ENCODE measurements around the gene CFAP97D1. TPM values are rescaled to one million over a fixed set of nuclear protein-coding genes. Genes with fewer than 3 reads are reported as not detected.

CFAP97D1 gene
- total and polyA plus RNA-seq, 2 donors (not counting 1 experiment from before 2014, with no cell fraction given) = 0.01 TPM; not detected in 1

DNA sequence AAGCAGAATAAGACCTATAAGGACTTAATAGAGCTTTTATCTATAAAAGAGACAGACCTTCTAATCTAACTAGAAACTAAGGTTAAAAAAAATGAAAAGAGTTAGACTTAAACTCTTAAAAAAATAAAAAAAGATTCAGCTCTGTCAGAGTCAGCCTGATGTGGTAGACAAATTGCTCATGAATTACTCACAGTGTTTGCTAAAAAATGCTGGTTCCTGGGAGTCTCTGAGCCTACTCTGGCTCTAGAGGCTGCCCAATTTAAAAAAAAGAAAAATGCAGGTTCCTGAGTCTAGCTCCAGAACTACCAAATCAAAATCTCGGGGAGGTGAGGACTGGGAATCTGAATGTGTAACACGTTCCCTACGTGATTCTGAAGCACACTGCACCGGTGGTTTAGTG lies 39.7 kb upstream of the CFAP97D1 start:
- no peak overlapping the region for H3K9ac ChIP-seq (ENCODE audit: low read length)
- no peak overlapping the region for H3K4me3 ChIP-seq (ENCODE audit: control extremely low read depth in 1 of 5, extremely low read depth in 1 of 5, insufficient read depth in 1 of 5, low read depth in 2 of 5, low read length in 4 of 5)
- Mint-ChIP-seq H3K4me3 (no peak overlapping the region), H3K9me3 (ENCODE audit: insufficient read depth) (no peaks in the 10 kb centered on the region), H3K27me3 (peaks cover 54% of the 10 kb centered on the region), H3K4me1 (no peaks in the 10 kb centered on the region), H3K27ac (no peak overlapping the region)
- ATAC-seq (ENCODE audit: low read depth) = no peak
- H3K27me3 ChIP-seq (replicated peaks in 1 of 4; ENCODE audit: control extremely low read depth in 1 of 4, control insufficient read depth in 3 of 4, insufficient read depth in 4 of 4, low read length in 3 of 4) = peaks cover 0 to 13% (median 5%) of the 10 kb centered on the region in 4 experiments
- no peaks in the 10 kb centered on the region for H3K36me3 ChIP-seq (replicated peaks in 1 of 2; ENCODE audit: control extremely low read depth in 1 of 2, control insufficient read depth in 1 of 2, extremely low read depth in 1 of 2, insufficient read depth in 2 of 2, low read length in 1 of 2)
- H3K9me3 ChIP-seq (ENCODE audit: control extremely low read depth in 1 of 3, control insufficient read depth in 2 of 3, insufficient read depth in 1 of 3, low read length in 2 of 3) = peaks cover 0 to 4% (median 0%) of the 10 kb centered on the region in 3 donors
- DNase-seq = no peak
- H3K27ac ChIP-seq (ENCODE audit: low read length in 2 of 2) = no peak overlapping the region
- WGBS (ENCODE audit: insufficient coverage) = 94% methylated on average over 4 of the region's 4 CpGs
- no peaks in the 10 kb centered on the region for H3K4me1 ChIP-seq (ENCODE audit: control insufficient read depth in 2 of 2, insufficient read depth in 2 of 2, low read length in 2 of 2)
- intact Hi-C loops (cut with micrococcal nuclease) = no loop called here
- ChIA-PET CTCF (interaction anchor here (0.8 to 1.7 kb wide), 2 partner anchors 20 to 46 kb away, joined by 3 to 4 read pairs; no protein-coding TSS in a partner anchor), POLR2A (no interaction called here)
- no peak overlapping the region for H2AFZ ChIP-seq (ENCODE audit: insufficient read depth, low read depth, low read length, poor library complexity, severe bottlenecking)
- H3K79me2 ChIP-seq (ENCODE audit: control insufficient read depth, insufficient read depth, low read length) = no peaks in the 10 kb centered on the region
- no peak for TF ChIP-seq EZH2 (IDR thresholded peaks at IDR 0.05; ENCODE audit: borderline replicate concordance, insufficient read depth, low read depth, low read length, poor library complexity, severe bottlenecking)
- TF ChIP-seq, protein P1, sequence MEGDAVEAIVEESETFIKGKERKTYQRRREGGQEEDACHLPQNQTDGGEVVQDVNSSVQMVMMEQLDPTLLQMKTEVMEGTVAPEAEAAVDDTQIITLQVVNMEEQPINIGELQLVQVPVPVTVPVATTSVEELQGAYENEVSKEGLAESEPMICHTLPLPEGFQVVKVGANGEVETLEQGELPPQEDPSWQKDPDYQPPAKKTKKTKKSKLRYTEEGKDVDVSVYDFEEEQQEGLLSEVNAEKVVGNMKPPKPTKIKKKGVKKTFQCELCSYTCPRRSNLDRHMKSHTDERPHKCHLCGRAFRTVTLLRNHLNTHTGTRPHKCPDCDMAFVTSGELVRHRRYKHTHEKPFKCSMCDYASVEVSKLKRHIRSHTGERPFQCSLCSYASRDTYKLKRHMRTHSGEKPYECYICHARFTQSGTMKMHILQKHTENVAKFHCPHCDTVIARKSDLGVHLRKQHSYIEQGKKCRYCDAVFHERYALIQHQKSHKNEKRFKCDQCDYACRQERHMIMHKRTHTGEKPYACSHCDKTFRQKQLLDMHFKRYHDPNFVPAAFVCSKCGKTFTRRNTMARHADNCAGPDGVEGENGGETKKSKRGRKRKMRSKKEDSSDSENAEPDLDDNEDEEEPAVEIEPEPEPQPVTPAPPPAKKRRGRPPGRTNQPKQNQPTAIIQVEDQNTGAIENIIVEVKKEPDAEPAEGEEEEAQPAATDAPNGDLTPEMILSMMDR (IDR thresholded peaks at IDR 0.05) = no peak
- no peak overlapping the region for H3K4me2 ChIP-seq (replicated peaks; ENCODE audit: low read depth, low read length, poor library complexity, severe bottlenecking)
- H4K20me1 ChIP-seq (ENCODE audit: control insufficient read depth, insufficient read depth, low read length, poor library complexity, severe bottlenecking) = no peaks in the 10 kb centered on the region

DNA sequence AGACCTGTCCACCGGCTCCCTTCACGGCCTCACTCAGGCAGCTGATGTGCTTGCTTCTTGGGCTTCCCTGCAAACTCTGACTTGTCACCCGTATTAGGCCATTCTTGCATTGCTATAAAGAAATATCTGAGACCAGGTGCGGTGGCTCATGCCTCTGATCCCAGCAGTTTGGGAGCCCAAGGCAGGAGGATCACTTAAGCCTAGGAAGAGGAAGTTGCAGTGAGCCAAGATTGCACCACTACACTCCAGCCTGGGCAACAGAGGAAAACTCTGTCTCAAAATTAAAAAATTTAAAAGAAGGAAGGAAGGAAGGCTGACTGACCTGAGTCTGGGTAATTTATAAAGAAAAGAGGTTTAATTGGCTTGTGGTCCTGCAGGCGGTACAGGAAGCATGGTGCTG lies 38.6 kb upstream of the CFAP97D1 start:
- H3K79me2 ChIP-seq (ENCODE audit: control insufficient read depth, insufficient read depth, low read length) = no peaks in the 10 kb centered on the region
- DNase-seq (no peak), ATAC-seq (ENCODE audit: low read depth) (no peak)
- WGBS (ENCODE audit: insufficient coverage) = 95% methylated on average over 4 of the region's 5 CpGs
- H3K4me3 Mint-ChIP-seq = no peak overlapping the region
- H2AFZ ChIP-seq (ENCODE audit: insufficient read depth, low read depth, low read length, poor library complexity, severe bottlenecking) = no peak overlapping the region
- no peaks in the 10 kb centered on the region for H3K36me3 ChIP-seq (replicated peaks in 1 of 2; ENCODE audit: control extremely low read depth in 1 of 2, control insufficient read depth in 1 of 2, extremely low read depth in 1 of 2, insufficient read depth in 2 of 2, low read length in 1 of 2)
- no peaks in the 10 kb centered on the region for H3K4me1 ChIP-seq (ENCODE audit: control insufficient read depth in 2 of 2, insufficient read depth in 2 of 2, low read length in 2 of 2)
- H3K27me3 Mint-ChIP-seq = peaks cover 58% of the 10 kb centered on the region
- no peak overlapping the region for H3K27ac ChIP-seq (ENCODE audit: low read length in 2 of 2)
- H3K4me3 ChIP-seq (ENCODE audit: control extremely low read depth in 1 of 5, extremely low read depth in 1 of 5, insufficient read depth in 1 of 5, low read depth in 2 of 5, low read length in 4 of 5) = no peak overlapping the region
- peaks cover 0 to 18% (median 8%) of the 10 kb centered on the region in 4 experiments for H3K27me3 ChIP-seq (replicated peaks in 1 of 4; ENCODE audit: control extremely low read depth in 1 of 4, control insufficient read depth in 3 of 4, insufficient read depth in 4 of 4, low read length in 3 of 4)
- no peak for TF ChIP-seq EZH2 (IDR thresholded peaks at IDR 0.05; ENCODE audit: borderline replicate concordance, insufficient read depth, low read depth, low read length, poor library complexity, severe bottlenecking)
- TF ChIP-seq, protein P1 (IDR thresholded peaks at IDR 0.05) = no peak
- H3K27ac Mint-ChIP-seq = no peak overlapping the region
- CTCF ChIA-PET = interaction anchor here (1.2 kb wide), 1 partner anchor 26 kb away, joined by 3 read pairs; no protein-coding TSS in a partner anchor
- peaks cover 0 to 4% (median 0%) of the 10 kb centered on the region in 3 donors for H3K9me3 ChIP-seq (ENCODE audit: control extremely low read depth in 1 of 3, control insufficient read depth in 2 of 3, insufficient read depth in 1 of 3, low read length in 2 of 3)
- no peaks in the 10 kb centered on the region for H3K4me1 Mint-ChIP-seq
- intact Hi-C loops (cut with micrococcal nuclease) = no loop called here
- POLR2A ChIA-PET = no interaction called here
- H3K4me2 ChIP-seq (replicated peaks; ENCODE audit: low read depth, low read length, poor library complexity, severe bottlenecking) = no peak overlapping the region
- no peaks in the 10 kb centered on the region for H4K20me1 ChIP-seq (ENCODE audit: control insufficient read depth, insufficient read depth, low read length, poor library complexity, severe bottlenecking)
- no peaks in the 10 kb centered on the region for H3K9me3 Mint-ChIP-seq (ENCODE audit: insufficient read depth)
- no peak overlapping the region for H3K9ac ChIP-seq (ENCODE audit: low read length)

Data from B cell (primary cell).